ENCODE data around the gene MUSTN1.

MUSTN1 gene
- 0 to 0.27 reads per million in 2 donors for total RNA-seq

- no peak for DNase-seq
Observed at GRCh38 chr3:52834871-52835501, at the start of gene MUSTN1. TSS of gene MUSTN1 (minus strand) at chr3:52835019. CDS start at chr3:52834948, 71 bp downstream.

- no peak for DNase-seq
Observed at GRCh38 chr3:52882377-52882776, 47.6 kb upstream of the MUSTN1 start.

DNA sequence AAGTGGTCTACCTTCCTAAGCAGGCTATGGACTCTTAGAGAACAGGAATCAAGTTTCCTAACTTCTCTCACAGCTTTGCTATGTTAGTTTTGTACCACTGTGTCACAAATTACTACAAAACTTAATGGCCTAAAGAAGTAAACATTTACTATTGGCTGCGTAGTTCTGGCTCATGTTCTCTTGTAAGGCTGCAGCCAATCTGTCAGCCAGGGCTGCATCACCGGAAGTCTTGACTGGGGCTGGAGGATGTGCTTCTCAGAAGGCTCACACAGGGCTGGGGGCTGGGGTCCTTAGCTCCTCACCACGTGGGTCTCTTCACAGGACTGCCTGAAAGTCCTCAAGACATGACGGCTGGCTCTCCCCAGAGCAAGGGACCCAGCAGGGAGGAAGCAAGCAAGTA lies 47.1 kb upstream of the MUSTN1 start:
- DNase-seq = no peak

- no peak for DNase-seq
Observed at GRCh38 chr3:52880474-52880873, 45.7 kb upstream of the MUSTN1 start.

GRCh38 chr3:52880047-52880446 lies 45.2 kb upstream of the MUSTN1 start:
- DNase-seq = no peak

DNA sequence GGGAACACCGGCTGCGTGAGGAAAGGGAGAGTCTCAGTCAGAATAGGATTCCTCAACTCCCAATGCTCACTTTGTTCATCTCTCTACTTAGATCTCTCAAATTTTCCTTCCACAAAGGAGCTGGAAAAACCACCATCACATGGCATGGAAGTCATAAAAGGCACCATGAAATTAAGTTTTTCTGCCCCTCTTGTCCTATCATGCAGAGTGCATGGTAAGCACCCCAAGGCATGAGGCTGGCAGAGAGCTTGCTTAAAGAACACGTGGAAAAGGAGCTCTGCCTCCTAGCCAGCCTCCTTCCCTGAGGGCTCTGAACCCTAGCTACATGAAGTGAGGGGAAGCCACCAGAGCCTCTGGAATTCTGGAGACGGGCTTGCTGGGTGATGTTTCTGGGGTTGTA lies 44.8 kb upstream of the MUSTN1 start:
- DNase-seq = no peak

DNA sequence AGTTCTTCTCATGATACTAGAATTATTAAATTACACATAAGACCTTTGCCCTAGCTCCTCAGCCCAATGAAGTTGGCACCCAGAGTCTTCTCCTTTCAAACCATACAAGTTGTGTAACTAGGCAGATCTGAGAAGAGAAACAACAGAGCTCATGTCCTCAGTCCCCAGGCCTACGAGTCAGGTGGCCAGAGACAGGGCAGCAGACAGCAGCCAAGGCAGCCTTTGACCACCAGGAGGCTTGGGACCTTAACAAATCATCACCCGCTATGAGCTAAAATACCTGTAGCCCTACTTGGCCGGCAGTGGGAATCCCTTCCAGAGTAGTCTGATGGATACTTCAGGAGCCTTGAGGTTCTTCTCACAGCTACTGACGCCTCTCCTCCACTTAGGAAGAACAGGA lies 44.3 kb upstream of the MUSTN1 start:
- DNase-seq = no peak

GRCh38 chr3:52877085-52877484 lies 42.3 kb upstream of the MUSTN1 start:
- DNase-seq = no peak

DNA sequence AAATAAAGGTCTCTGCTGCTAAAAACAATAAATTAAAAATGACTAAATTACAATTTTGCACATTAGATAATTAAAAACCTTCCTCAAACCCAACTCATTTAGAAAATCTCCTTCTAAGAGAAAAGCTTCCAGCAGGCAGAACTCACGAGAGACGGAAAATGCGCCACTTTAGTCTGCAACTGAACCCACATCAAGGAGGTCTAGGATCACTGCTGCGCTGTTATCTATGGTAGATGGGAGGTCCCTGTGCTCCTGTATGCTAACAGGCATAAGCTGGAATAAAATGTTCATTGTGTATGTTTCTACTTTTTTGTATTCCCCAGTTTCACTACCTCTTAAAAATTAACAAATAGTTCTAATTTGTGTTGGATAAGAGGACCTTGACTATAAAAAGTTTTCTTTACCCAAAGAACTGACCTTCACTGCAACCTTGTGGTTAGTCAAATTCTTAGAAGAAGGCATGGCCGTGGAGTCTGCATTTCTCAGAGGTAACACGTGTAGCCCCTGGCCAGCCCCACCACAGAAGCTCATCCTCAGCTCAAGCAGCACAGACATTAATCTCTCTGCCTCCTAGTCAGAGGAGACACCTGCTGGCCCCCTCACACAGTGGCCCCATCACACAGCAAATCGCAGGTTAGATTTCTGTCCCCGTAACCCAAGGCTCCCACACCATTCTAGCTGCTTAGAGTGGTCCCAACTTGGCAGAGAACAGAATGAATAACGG lies 40.2 kb upstream of the MUSTN1 start:
- no peak for DNase-seq

GRCh38 chr3:52874160-52874701 lies 39.4 kb upstream of the MUSTN1 start:
- no peak for DNase-seq

DNA sequence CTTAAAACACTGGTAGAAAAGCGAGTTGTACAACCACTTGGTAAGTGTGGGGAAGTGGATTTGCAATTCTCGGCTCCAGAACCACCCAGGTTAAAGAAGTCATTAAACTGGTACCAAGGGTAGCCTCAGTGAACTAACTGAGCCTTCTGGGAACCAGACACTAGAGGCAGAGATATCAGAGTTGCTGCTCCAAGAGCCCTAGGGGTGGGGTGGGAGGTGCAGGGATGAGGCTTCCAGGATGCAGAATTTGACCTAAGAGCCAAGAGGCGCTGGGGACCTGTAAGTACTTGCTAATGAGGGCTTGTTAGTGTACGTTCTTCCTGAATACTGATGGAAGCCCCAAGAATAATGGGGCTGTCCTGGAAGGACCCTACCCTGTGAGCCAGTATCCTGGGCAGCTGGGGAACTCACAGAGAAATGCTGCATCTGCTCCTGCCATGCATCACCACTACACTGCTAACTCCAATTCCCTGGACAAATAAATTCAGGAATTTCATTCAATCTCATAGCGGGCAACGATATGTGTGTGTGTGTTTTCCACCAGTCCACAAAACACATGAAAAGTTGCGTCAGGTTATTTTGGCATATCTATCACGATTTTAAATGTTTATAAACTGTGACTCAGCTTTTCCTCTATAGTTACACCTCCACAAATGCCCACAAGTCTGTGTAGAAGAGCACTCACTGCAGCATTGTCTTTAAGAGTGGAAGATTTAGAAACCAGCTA lies 38.8 kb upstream of the MUSTN1 start:
- DNase-seq = no peak

DNA sequence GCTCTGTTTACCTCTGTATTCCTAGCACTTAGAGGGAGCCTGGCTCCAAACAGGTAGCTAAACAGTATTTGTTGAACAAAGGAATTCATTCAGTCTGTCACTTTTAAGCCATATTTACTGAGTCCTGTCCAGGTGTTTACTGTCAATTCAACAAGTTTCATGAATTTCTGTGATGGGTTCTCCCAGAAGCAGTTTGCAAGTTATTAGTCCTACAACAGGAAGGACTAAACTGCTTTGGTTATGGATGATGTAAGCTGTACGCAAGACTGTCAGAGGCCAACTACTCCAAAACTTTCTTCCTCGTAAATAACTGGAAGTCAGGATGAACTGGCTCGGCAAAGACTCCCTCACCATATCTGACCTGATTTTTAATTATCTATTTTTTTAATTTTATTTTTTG lies 37.4 kb upstream of the MUSTN1 start:
- DNase-seq = no peak

DNA sequence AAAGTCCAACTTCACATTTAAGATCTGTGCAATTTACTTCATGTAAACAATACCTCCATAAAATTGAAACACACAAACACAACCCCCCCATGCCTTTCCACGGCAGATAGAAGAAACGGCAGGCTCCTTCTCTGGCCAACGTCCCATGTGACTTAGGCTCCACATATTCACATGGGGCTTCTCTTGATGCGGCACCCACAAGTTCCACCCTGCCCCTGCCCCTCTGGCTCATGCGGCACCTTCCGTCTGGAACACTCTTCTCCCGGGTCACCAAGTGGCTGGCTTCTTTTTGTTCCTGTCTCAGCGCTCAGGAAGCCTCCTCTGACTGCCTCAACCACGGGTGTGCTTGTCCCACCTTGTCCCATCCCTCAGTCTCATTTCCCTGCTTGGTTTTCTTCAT lies 36.9 kb upstream of the MUSTN1 start:
- DNase-seq = no peak

DNA sequence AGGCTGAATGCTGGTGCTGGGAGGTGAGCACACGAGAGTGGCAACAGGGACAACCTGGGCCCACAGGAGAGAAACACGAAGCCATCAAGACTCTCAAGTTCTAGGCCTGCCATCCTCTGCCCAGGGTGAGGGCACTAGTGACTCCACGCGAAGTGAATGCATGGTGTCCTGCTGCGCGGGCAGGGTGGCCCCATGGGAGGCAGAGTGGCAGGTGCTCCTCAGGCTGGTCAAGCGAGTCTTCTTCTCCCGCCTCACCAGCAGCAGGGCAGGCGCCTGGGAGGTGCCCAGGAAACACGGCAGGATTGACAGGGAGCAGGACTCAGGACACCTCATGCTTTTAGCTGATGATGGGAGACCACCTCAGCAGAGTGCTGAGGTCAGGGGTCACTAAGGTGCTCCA lies 35.7 kb upstream of the MUSTN1 start:
- DNase-seq = no peak

DNA sequence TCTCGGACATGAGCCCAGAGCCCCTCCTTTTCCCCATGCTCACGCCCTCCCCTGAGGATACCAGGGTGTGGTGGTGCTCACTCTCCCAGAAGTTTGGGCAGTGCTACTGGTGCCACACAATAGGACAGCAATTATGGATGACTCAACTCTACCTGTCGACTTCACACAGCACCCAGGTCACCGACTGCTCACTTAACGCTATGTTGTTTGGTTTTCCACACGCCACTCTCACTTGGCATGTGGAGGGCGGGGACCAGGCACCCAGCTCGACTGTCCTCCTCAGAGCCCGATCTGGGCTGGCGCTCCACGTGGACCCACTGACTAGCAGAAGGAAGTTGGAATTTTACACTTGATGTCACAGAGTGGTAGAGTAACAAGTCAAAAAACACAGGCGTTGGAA lies 31.6 kb upstream of the MUSTN1 start:
- no peak for DNase-seq

- no peak for DNase-seq
Observed at GRCh38 chr3:52865994-52866393, 31.2 kb upstream of the MUSTN1 start.

DNA sequence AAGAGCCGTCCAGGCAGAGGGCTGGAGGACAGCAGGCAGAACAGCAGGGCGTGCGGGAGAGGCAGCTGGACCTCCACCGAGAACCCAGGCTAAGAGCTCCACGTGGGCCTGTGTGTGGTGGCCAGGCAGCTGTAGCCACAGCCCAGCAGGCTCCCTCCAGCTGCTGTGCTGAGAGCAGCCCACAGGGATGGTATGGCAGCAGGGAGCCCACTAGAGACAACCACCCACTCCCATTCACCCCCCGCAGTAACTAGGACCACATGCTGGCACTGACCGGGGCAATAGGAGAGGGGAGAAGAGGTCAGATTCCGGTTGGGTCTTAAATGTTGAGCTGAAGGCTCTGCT lies 25.6 kb upstream of the MUSTN1 start:
- no peak for DNase-seq

GRCh38 chr3:52859686-52860423 lies 25.0 kb upstream of the MUSTN1 start:
- no peak for DNase-seq

GRCh38 chr3:52857864-52858263 lies 23.0 kb upstream of the MUSTN1 start:
- DNase-seq = no peak

GRCh38 chr3:52857133-52857532 lies 22.3 kb upstream of the MUSTN1 start:
- no peak for DNase-seq

- no peak for DNase-seq
Observed at GRCh38 chr3:52856666-52857065, 21.8 kb upstream of the MUSTN1 start.

GRCh38 chr3:52854013-52854412 lies 19.2 kb upstream of the MUSTN1 start:
- DNase-seq = no peak

- no peak for DNase-seq
Observed at GRCh38 chr3:52852419-52852818, 17.6 kb upstream of the MUSTN1 start.
